Measurements from ENCODE around the gene MRTO4.
A peak's percentile ranks its signal among the peaks of the same experiment; 100 is the strongest.
"Not testable (repeated sequence)": the region's sequence is repeated elsewhere in the genome, so short reads cannot be mapped to it uniquely, and the experiment has no call there.

MRTO4 gene

GRCh38 chr1:19222979-19223824 is 28.4 kb upstream of the MRTO4 start:
- no peak overlapping the region for H3K27ac ChIP-seq (ENCODE audit: low read depth in 2 of 2, low read length in 2 of 2)
- H3K36me3 ChIP-seq (ENCODE audit: control insufficient read depth in 2 of 2, insufficient read depth in 2 of 2, low read length in 2 of 2) = peaks cover 60 to 71% of the 10 kb centered on the region in 2 donors
- H3K9ac ChIP-seq (ENCODE audit: low read depth in 1 of 2, low read length in 2 of 2) = no peak overlapping the region
- H3K4me1 ChIP-seq (ENCODE audit: control insufficient read depth in 2 of 2, insufficient read depth in 2 of 2, low read length in 2 of 2) = no peaks in the 10 kb centered on the region
- H3K4me3 ChIP-seq (ENCODE audit: low read length in 2 of 2) = no peak overlapping the region
- no peaks in the 10 kb centered on the region for H3K27me3 ChIP-seq (ENCODE audit: control insufficient read depth in 2 of 2, insufficient read depth in 2 of 2, low read length in 2 of 2)
- no peaks in the 10 kb centered on the region for H3K9me3 ChIP-seq (ENCODE audit: control insufficient read depth in 2 of 2, low read length in 2 of 2)

DNA sequence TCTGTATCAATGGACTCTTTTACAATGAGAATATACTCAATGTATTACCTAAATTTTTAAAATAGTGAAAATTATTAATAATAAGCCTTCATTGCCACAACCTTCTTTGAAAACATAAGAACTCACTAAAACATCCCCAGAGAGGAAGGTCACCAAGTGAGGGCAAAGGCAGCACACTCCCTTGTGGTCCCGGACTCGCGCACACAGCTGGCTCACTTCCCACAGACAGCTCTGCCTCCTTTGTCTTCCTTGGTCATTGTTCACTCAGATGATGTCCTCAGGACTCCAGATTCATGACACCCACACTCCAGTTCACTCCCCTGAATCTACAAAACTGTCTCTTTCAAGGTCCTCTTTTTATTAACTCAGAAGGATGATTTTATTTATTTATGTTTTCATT is 22.4 kb upstream of the MRTO4 start:
- H3K36me3 ChIP-seq (ENCODE audit: control insufficient read depth in 2 of 2, insufficient read depth in 2 of 2, low read length in 2 of 2) = peaks cover 52 to 63% of the 10 kb centered on the region in 2 donors
- no peaks in the 10 kb centered on the region for H3K27me3 ChIP-seq (ENCODE audit: control insufficient read depth in 2 of 2, insufficient read depth in 2 of 2, low read length in 2 of 2)
- no peak overlapping the region for H3K27ac ChIP-seq (ENCODE audit: low read depth in 2 of 2, low read length in 2 of 2)
- H3K9ac ChIP-seq (ENCODE audit: low read depth in 1 of 2, low read length in 2 of 2) = no peak overlapping the region
- peaks cover 2 to 9% of the 10 kb centered on the region in 2 donors for H3K4me1 ChIP-seq (ENCODE audit: control insufficient read depth in 2 of 2, insufficient read depth in 2 of 2, low read length in 2 of 2)
- no peaks in the 10 kb centered on the region for H3K9me3 ChIP-seq (ENCODE audit: control insufficient read depth in 2 of 2, low read length in 2 of 2)
- no peak overlapping the region for H3K4me3 ChIP-seq (ENCODE audit: low read length in 2 of 2)

GRCh38 chr1:19229828-19230325 is 21.7 kb upstream of the MRTO4 start:
- Histone ChIP-seq H3K9me3 (ENCODE audit: control insufficient read depth in 2 of 2, low read length in 2 of 2) (no peaks in the 10 kb centered on the region), H3K4me3 (ENCODE audit: low read length in 2 of 2) (no peak overlapping the region), H3K4me1 (ENCODE audit: control insufficient read depth in 2 of 2, insufficient read depth in 2 of 2, low read length in 2 of 2) (peaks cover 2 to 9% of the 10 kb centered on the region in 2 donors), H3K27ac (ENCODE audit: low read depth in 2 of 2, low read length in 2 of 2) (no peak overlapping the region), H3K27me3 (ENCODE audit: control insufficient read depth in 2 of 2, insufficient read depth in 2 of 2, low read length in 2 of 2) (no peaks in the 10 kb centered on the region), H3K36me3 (ENCODE audit: control insufficient read depth in 2 of 2, insufficient read depth in 2 of 2, low read length in 2 of 2) (peaks cover 49 to 61% of the 10 kb centered on the region in 2 donors), H3K9ac (ENCODE audit: low read depth in 1 of 2, low read length in 2 of 2) (no peak overlapping the region)

DNA sequence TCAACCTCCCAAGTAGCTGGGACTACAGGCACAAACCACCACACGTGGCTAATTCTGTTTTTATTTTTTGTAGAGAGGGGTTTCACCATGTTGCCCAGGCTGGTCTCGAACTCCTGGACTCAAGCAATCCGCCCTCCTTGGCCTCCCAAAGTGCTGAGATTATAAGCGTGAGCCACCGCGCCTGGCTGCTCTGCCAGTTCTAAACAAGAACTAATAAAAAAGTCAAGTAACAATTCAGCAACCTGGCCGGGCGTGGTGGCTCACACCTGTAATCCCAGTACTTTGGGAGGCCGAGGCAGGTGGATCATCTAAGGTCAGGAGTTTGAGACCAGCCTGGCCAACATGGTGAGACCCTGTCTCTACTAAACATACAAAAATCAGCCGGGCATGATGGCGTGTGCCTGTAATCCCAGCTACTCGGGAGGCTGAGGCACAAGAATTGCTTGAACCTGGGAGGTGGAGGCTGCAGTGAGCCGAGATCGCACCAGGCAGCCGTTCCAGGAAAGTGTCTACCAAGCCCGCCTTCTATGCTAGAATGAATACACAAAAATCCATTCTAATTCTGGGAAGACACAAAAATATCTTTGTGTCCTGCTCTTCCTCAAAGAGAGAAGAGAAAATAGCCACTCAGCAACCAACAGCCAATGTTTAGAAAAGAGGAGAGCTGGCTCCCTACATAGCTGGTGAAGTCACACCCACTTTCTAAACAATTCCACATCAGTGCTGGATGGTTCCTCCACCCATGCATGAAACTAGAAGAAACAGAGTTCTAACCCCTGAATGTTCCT is 19.7 kb upstream of the MRTO4 start:
- not testable (repeated sequence) for H3K9ac ChIP-seq (ENCODE audit: low read depth in 1 of 2, low read length in 2 of 2); H3K4me1 ChIP-seq (ENCODE audit: control insufficient read depth in 2 of 2, insufficient read depth in 2 of 2, low read length in 2 of 2); H3K4me3 ChIP-seq (ENCODE audit: low read length in 2 of 2); H3K9me3 ChIP-seq (ENCODE audit: control insufficient read depth in 2 of 2, low read length in 2 of 2); H3K27me3 ChIP-seq (ENCODE audit: control insufficient read depth in 2 of 2, insufficient read depth in 2 of 2, low read length in 2 of 2)
- Histone ChIP-seq H3K27ac (ENCODE audit: low read depth in 2 of 2, low read length in 2 of 2) (peak overlapping the region; percentile 28 to 53), H3K36me3 (ENCODE audit: control insufficient read depth in 2 of 2, insufficient read depth in 2 of 2, low read length in 2 of 2) (peaks cover 43 to 53% of the 10 kb centered on the region in 2 donors)

- Histone ChIP-seq H3K27ac (ENCODE audit: low read depth in 2 of 2, low read length in 2 of 2) (peak overlapping the region; percentile 1 to 53), H3K27me3 (ENCODE audit: control insufficient read depth in 2 of 2, insufficient read depth in 2 of 2, low read length in 2 of 2) (no peaks in the 10 kb centered on the region), H3K9ac (ENCODE audit: low read depth in 1 of 2, low read length in 2 of 2) (no peak overlapping the region), H3K9me3 (ENCODE audit: control insufficient read depth in 2 of 2, low read length in 2 of 2) (no peaks in the 10 kb centered on the region), H3K36me3 (ENCODE audit: control insufficient read depth in 2 of 2, insufficient read depth in 2 of 2, low read length in 2 of 2) (peaks cover 45 to 55% of the 10 kb centered on the region in 2 donors), H3K4me1 (ENCODE audit: control insufficient read depth in 2 of 2, insufficient read depth in 2 of 2, low read length in 2 of 2) (peaks cover 2 to 9% of the 10 kb centered on the region in 2 donors), H3K4me3 (ENCODE audit: low read length in 2 of 2) (no peak overlapping the region)
Observed at GRCh38 chr1:19232524-19232846, 19.1 kb upstream of the MRTO4 start.

GRCh38 chr1:19234224-19234623 is 17.4 kb upstream of the MRTO4 start:
- H3K4me3 ChIP-seq (ENCODE audit: low read length in 2 of 2) = no peak overlapping the region
- H3K4me1 ChIP-seq (ENCODE audit: control insufficient read depth in 2 of 2, insufficient read depth in 2 of 2, low read length in 2 of 2) = peaks cover 2 to 9% of the 10 kb centered on the region in 2 donors
- H3K27ac ChIP-seq (ENCODE audit: low read depth in 2 of 2, low read length in 2 of 2) = no peak overlapping the region
- H3K27me3 ChIP-seq (ENCODE audit: control insufficient read depth in 2 of 2, insufficient read depth in 2 of 2, low read length in 2 of 2) = no peaks in the 10 kb centered on the region
- H3K36me3 ChIP-seq (ENCODE audit: control insufficient read depth in 2 of 2, insufficient read depth in 2 of 2, low read length in 2 of 2) = peaks cover 59 to 70% of the 10 kb centered on the region in 2 donors
- no peak overlapping the region for H3K9ac ChIP-seq (ENCODE audit: low read depth in 1 of 2, low read length in 2 of 2)
- H3K9me3 ChIP-seq (ENCODE audit: control insufficient read depth in 2 of 2, low read length in 2 of 2) = no peaks in the 10 kb centered on the region

GRCh38 chr1:19239876-19240275 is 11.7 kb upstream of the MRTO4 start:
- H3K27me3 ChIP-seq (ENCODE audit: control insufficient read depth in 2 of 2, insufficient read depth in 2 of 2, low read length in 2 of 2) = no peaks in the 10 kb centered on the region
- peaks cover 72 to 77% of the 10 kb centered on the region in 2 donors for H3K36me3 ChIP-seq (ENCODE audit: control insufficient read depth in 2 of 2, insufficient read depth in 2 of 2, low read length in 2 of 2)
- H3K9me3 ChIP-seq (ENCODE audit: control insufficient read depth in 2 of 2, low read length in 2 of 2) = no peaks in the 10 kb centered on the region
- H3K27ac ChIP-seq (ENCODE audit: low read depth in 2 of 2, low read length in 2 of 2) = no peak overlapping the region
- no peak overlapping the region for H3K4me3 ChIP-seq (ENCODE audit: low read length in 2 of 2)
- H3K9ac ChIP-seq (ENCODE audit: low read depth in 1 of 2, low read length in 2 of 2) = no peak overlapping the region
- no peaks in the 10 kb centered on the region for H3K4me1 ChIP-seq (ENCODE audit: control insufficient read depth in 2 of 2, insufficient read depth in 2 of 2, low read length in 2 of 2)

GRCh38 chr1:19240673-19241538 is 10.7 kb upstream of the MRTO4 start:
- no peak overlapping the region for H3K27ac ChIP-seq (ENCODE audit: low read depth in 2 of 2, low read length in 2 of 2)
- H3K4me1 ChIP-seq (ENCODE audit: control insufficient read depth in 2 of 2, insufficient read depth in 2 of 2, low read length in 2 of 2) = no peaks in the 10 kb centered on the region
- no peaks in the 10 kb centered on the region for H3K9me3 ChIP-seq (ENCODE audit: control insufficient read depth in 2 of 2, low read length in 2 of 2)
- peaks cover 70 to 76% of the 10 kb centered on the region in 2 donors for H3K36me3 ChIP-seq (ENCODE audit: control insufficient read depth in 2 of 2, insufficient read depth in 2 of 2, low read length in 2 of 2)
- no peaks in the 10 kb centered on the region for H3K27me3 ChIP-seq (ENCODE audit: control insufficient read depth in 2 of 2, insufficient read depth in 2 of 2, low read length in 2 of 2)
- no peak overlapping the region for H3K4me3 ChIP-seq (ENCODE audit: low read length in 2 of 2)
- H3K9ac ChIP-seq (ENCODE audit: low read depth in 1 of 2, low read length in 2 of 2) = peak overlapping the region; percentile 0 to 49

- H3K27ac ChIP-seq (ENCODE audit: low read depth in 2 of 2, low read length in 2 of 2) = peak overlapping the region in 1 of 2 donors; percentile 95
- peaks cover 2 to 3% of the 10 kb centered on the region in 2 donors for H3K36me3 ChIP-seq (ENCODE audit: control insufficient read depth in 2 of 2, insufficient read depth in 2 of 2, low read length in 2 of 2)
- no peaks in the 10 kb centered on the region for H3K27me3 ChIP-seq (ENCODE audit: control insufficient read depth in 2 of 2, insufficient read depth in 2 of 2, low read length in 2 of 2)
- no peaks in the 10 kb centered on the region for H3K9me3 ChIP-seq (ENCODE audit: control insufficient read depth in 2 of 2, low read length in 2 of 2)
- H3K9ac ChIP-seq (ENCODE audit: low read depth in 1 of 2, low read length in 2 of 2) = peak overlapping the region; percentile 89 to 90
- H3K4me3 ChIP-seq (ENCODE audit: low read length in 2 of 2) = peak overlapping the region; percentile 99
- H3K4me1 ChIP-seq (ENCODE audit: control insufficient read depth in 2 of 2, insufficient read depth in 2 of 2, low read length in 2 of 2) = peaks cover 14 to 17% of the 10 kb centered on the region in 2 donors
Observed at GRCh38 chr1:19250629-19251304, 838 bp upstream of the MRTO4 start.
